IPS-20b (cell line): ENCODE results near the gene NUBPL.
"Not testable (repeated sequence)": the region's sequence is repeated elsewhere in the genome, so short reads cannot be mapped to it uniquely, and the experiment has no call there.

Experiments used
- H3K27ac ChIP-seq: one replicate; pipeline ENCODE4 v1.5.1; 2013; ENCODE audit warnings: low read length
- H3K27me3 ChIP-seq: 2 replicates; pipeline ENCODE4 v1.6.1; 2013; ENCODE audit warnings: mild to moderate bottlenecking, low read length, inconsistent platforms; ENCODE audit not compliant: insufficient read depth
- H3K36me3 ChIP-seq: 2 replicates; pipeline ENCODE4 v1.6.1; 2013; ENCODE audit warnings: low read depth, mild to moderate bottlenecking, inconsistent platforms, low read length, moderate library complexity; ENCODE audit not compliant: insufficient read depth
- H3K4me1 ChIP-seq: 2 replicates; pipeline ENCODE4 v1.6.1; 2013; ENCODE audit warnings: mild to moderate bottlenecking, control low read depth, inconsistent platforms, low read length, moderate library complexity; ENCODE audit not compliant: insufficient read depth
- H3K4me3 ChIP-seq: 2 replicates; pipeline ENCODE4 v1.5.1; 2013; ENCODE audit warnings: mild to moderate bottlenecking, low read length, inconsistent platforms
- H3K9ac ChIP-seq: 2 replicates; pipeline ENCODE4 v1.6.1; 2013; ENCODE audit warnings: low read depth, mild to moderate bottlenecking, inconsistent platforms, low read length, moderate library complexity
- H3K9me3 ChIP-seq: 2 replicates; pipeline ENCODE4 v1.6.1; 2013; ENCODE audit warnings: mild to moderate bottlenecking, low read depth, low read length, inconsistent platforms; ENCODE audit not compliant: insufficient read depth

The NUBPL gene

DNA sequence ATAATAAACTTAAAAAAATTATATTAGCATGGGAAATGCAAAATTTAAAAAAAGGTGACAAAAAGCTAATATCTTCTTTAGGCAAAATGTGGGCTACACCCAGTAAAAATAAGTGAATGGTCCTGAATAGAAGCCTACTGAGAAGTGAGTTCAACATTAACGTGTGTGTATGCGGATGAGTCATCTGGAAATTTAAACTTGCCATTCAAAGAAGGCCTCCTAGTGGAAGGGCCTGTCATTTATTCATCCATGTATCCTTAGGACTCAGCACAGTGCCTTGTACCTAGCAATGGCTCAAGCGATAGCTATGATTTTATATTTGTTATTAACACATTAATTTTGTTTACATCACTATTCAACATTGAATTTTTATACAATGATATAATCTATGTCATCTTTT lies 226.2 kb downstream of the NUBPL start:
- H3K9ac ChIP-seq, result no peak overlapping the region
- no peaks in the 10 kb centered on the region for H3K4me1 ChIP-seq
- H3K4me3 ChIP-seq, result no peak overlapping the region
- no peaks in the 10 kb centered on the region for H3K27me3 ChIP-seq
- no peaks in the 10 kb centered on the region for H3K36me3 ChIP-seq
- no peak overlapping the region for H3K27ac ChIP-seq
- H3K9me3 ChIP-seq, result peaks cover 32% of the 10 kb centered on the region; the same call in 1 of the 2 replicates

DNA sequence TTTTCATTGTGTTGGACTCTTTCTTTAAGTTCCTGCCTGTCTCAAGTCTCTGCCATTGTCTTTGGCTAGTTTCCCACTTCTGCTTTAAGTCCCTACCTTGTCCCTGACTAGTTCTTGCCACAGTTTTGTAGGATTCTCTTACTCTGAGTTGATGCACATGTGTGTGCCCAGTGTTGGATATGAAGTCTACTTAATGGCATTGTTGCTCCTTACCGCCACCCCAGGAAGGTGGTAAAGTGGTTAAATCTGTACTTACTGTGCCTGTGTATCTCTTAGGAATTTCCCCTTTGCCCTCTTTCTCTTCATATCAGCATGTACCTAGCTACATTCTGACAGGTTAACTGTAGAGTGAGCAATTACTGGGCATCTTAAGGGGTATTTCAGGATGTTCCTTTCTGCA lies 227.1 kb downstream of the NUBPL start:
- Histone ChIP-seq H3K27me3 (no peaks in the 10 kb centered on the region), H3K9me3 (peaks cover 23% of the 10 kb centered on the region; the same call in 1 of the 2 replicates), H3K4me3 (no peak overlapping the region), H3K9ac (no peak overlapping the region), H3K36me3 (no peaks in the 10 kb centered on the region), H3K4me1 (no peaks in the 10 kb centered on the region), H3K27ac (no peak overlapping the region)

- Histone ChIP-seq H3K36me3 (no peaks in the 10 kb centered on the region), H3K27me3 (no peaks in the 10 kb centered on the region), H3K9me3 (0 out of 2 replicates have a peak, but pooled peaks cover 5% of the 10 kb centered on the region), H3K4me1 (no peaks in the 10 kb centered on the region), H3K27ac (no peak overlapping the region), H3K4me3 (no peak overlapping the region), H3K9ac (no peak overlapping the region)
These were observed 231.5 kb downstream of the NUBPL start for GRCh38 chr14:31792726-31793125.

GRCh38 chr14:31797946-31798345 lies 236.7 kb downstream of the NUBPL start:
- H3K27ac ChIP-seq, H3K27me3 ChIP-seq, H3K9ac ChIP-seq, H3K4me3 ChIP-seq, H3K9me3 ChIP-seq, H3K4me1 ChIP-seq, H3K36me3 ChIP-seq: not testable (repeated sequence)

- Histone ChIP-seq H3K27me3 (no peaks in the 10 kb centered on the region), H3K36me3 (no peaks in the 10 kb centered on the region), H3K4me1 (no peaks in the 10 kb centered on the region), H3K9ac (no peak overlapping the region), H3K27ac (no peak overlapping the region), H3K9me3 (no peaks in the 10 kb centered on the region), H3K4me3 (no peak overlapping the region)
These were observed 241.6 kb downstream of the NUBPL start for GRCh38 chr14:31802838-31803237.

DNA sequence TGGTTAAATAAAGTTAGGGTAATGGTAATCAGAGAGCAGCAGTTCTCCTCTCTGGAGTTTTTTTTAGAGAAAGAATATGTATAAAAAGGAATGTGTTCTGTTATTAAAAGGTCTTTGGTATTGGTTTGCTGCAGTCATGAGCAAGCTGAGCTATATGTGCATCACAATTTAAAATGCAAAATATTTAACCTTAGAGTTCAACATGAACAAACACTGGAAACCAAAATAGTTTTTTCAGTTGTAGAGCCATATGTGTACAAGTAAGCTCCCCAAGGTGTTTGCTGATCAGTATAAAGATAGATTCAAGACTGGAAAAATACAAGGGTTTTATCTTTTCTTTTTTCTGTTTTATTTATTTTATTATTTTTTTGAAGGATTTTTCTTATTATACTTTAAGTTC lies 245.0 kb downstream of the NUBPL start:
- Histone ChIP-seq H3K36me3 (no peaks in the 10 kb centered on the region), H3K9me3 (no peaks in the 10 kb centered on the region), H3K27ac (no peak overlapping the region), H3K9ac (no peak overlapping the region), H3K4me3 (no peak overlapping the region), H3K27me3 (no peaks in the 10 kb centered on the region), H3K4me1 (no peaks in the 10 kb centered on the region)

DNA sequence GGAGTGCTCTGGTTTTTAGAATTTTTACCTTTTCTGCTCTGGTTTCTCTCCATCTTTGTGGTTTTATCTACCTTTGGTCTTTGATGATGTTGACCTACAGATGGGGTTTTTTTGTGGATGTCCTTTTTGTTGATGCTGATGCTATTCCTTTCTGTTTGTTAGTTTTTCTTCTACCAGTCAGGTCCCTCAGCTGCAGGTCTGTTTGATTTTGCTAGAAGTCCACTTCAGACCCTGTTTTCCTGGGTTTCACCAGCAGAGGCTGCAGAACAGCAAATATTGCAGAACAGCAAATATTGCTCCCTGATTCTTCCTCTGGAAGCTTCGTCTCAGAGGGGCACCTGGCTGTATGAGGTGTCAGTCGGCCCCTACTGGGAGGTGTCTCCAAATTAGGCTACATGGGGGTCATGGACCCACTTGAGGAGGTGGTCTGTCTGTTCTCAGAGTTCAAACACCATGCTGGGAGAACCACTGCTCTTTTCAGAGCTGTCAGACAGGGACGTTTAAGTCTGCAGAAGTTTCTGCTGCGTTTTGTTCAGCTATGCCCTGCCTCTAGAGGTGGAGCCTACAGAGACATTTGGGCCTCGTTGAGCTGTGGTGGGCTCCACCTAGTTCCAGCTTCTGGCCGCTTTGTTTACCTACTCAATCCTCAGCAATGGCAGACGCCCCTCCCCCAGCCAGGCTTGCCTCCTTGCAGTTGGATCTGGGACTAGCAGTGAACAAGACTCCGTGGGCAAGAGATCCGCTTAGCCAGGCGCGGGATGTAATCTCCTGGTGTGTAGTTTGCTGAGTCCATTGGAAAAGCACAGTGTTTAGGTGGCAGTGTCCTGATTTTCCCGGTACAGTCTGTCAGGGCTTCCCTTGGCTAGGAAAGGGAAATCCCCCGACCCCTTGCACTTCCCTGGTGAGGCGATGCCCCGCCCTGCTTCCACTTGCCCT lies 250.8 kb downstream of the NUBPL start:
- not testable (repeated sequence) for H3K4me3 ChIP-seq, H3K27ac ChIP-seq, H3K9ac ChIP-seq, H3K27me3 ChIP-seq, H3K36me3 ChIP-seq, H3K9me3 ChIP-seq, H3K4me1 ChIP-seq

- H3K4me3 ChIP-seq, H3K9ac ChIP-seq, H3K27ac ChIP-seq, H3K36me3 ChIP-seq, H3K9me3 ChIP-seq, H3K4me1 ChIP-seq, H3K27me3 ChIP-seq: not testable (repeated sequence)
These were observed 252.7 kb downstream of the NUBPL start for GRCh38 chr14:31813724-31814490.

DNA sequence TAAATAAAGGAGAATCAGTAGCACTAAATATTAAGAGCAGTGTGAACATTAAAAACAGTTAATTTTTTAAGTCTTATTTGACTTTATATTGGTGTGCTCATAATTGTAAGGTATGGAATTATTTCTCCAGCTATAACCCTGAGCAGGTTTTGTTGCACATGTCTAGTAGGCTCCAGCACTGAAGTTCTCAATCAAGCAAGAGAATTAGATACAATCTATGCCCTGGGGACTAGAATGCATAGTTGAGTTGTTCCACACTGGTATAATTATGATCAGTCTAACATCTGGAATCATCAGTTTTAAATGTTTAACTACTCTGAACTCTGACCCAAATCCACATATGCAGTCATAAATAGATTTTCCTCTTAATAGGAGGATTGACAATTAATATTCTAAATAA lies 258.1 kb downstream of the NUBPL start:
- Histone ChIP-seq H3K27me3 (no peaks in the 10 kb centered on the region), H3K27ac (no peak overlapping the region), H3K36me3 (no peaks in the 10 kb centered on the region), H3K9me3 (no peaks in the 10 kb centered on the region), H3K4me1 (no peaks in the 10 kb centered on the region), H3K9ac (no peak overlapping the region), H3K4me3 (no peak overlapping the region)

GRCh38 chr14:31825459-31825858 lies 264.3 kb downstream of the NUBPL start:
- H3K4me1 ChIP-seq, result no peaks in the 10 kb centered on the region
- no peaks in the 10 kb centered on the region for H3K36me3 ChIP-seq
- no peak overlapping the region for H3K27ac ChIP-seq
- H3K9ac ChIP-seq, result no peak overlapping the region
- H3K4me3 ChIP-seq, result no peak overlapping the region
- no peaks in the 10 kb centered on the region for H3K9me3 ChIP-seq
- H3K27me3 ChIP-seq, result no peaks in the 10 kb centered on the region

- H3K4me1 ChIP-seq, result no peaks in the 10 kb centered on the region
- H3K27me3 ChIP-seq, result no peaks in the 10 kb centered on the region
- no peak overlapping the region for H3K27ac ChIP-seq
- H3K36me3 ChIP-seq, result no peaks in the 10 kb centered on the region
- H3K4me3 ChIP-seq, result no peak overlapping the region
- no peaks in the 10 kb centered on the region for H3K9me3 ChIP-seq
- H3K9ac ChIP-seq, result no peak overlapping the region
These were observed 266.1 kb downstream of the NUBPL start for GRCh38 chr14:31827325-31827724.
